Urinary bladder (tissue), 2 donors: ENCODE results near the gene ACYP2. TPM values are rescaled to one million over a fixed set of nuclear protein-coding genes. Genes with fewer than 3 reads are reported as not detected.

Source experiments
- polyA plus RNA-seq: library from polyadenylated mRNA; stranded (reverse); fragments of 200-250 nt; gene quantifications from one replicate; pipeline ENCODE4 v1.2.3, GENCODE V29; 2013
- small RNA-seq: library from RNA; depleted of rRNA; stranded (forward); fragments of <200 nt; gene quantifications from one replicate; pipeline ENCODE3, GENCODE V24; 2014
- total RNA-seq: library from RNA; depleted of rRNA; stranded (reverse); fragments of >200 nt; gene quantifications from one replicate; pipeline ENCODE4 v1.2.3, GENCODE V29; 2014
- donor health status: healthy.

The ACYP2 gene
- total and polyA plus RNA-seq, 2 donors, result 25.0 to 28.1 TPM

Small RNAs within 50 kb of the gene (small RNA-seq; reads per million reads assigned to genes)
- not detected for gene RNU7-172P

Other genes starting within 250 kb of the ACYP2 start
- 100 TPM for gene PSME4, start 144.6 kb upstream of the ACYP2 start, total RNA-seq
- 19.6 TPM for gene PSME4, start 144.6 kb upstream of the ACYP2 start, polyA plus RNA-seq
- 0.16 TPM for gene TSPYL6, start 140.6 kb downstream of the ACYP2 start, total RNA-seq
- gene TSPYL6, start 140.6 kb downstream of the ACYP2 start, polyA plus RNA-seq, result not detected